Stimulated activated naive CD8-positive, alpha-beta T cell treated with anti-CD3 and anti-CD28 coated beads, Interleukin-15, Interleukin-2, amounts not matched to agents 100 ng/mL and 50 ng/mL, for 24 hours (primary cell): ENCODE results near the gene ABCB9.

Source experiments
- H3K27ac Mint-ChIP-seq: one replicate; pipeline ENCODE4 v1.8.0; 2021; ENCODE audit warnings: mild to moderate bottlenecking, mixed read lengths
- H3K27me3 Mint-ChIP-seq: one replicate; pipeline ENCODE4 v1.8.0; 2021; ENCODE audit warnings: mixed read lengths
- H3K36me3 Mint-ChIP-seq: one replicate; pipeline ENCODE4 v1.8.0; 2021; ENCODE audit warnings: low read depth, mixed read lengths
- H3K4me1 Mint-ChIP-seq: one replicate; pipeline ENCODE4 v1.8.0; 2021; ENCODE audit warnings: low read depth, mixed read lengths
- H3K4me3 Mint-ChIP-seq: one replicate; pipeline ENCODE4 v1.8.0; 2021; ENCODE audit warnings: mild to moderate bottlenecking, mixed read lengths
- H3K9me3 Mint-ChIP-seq: one replicate; pipeline ENCODE4 v1.8.0; 2021; ENCODE audit warnings: mixed read lengths

Gene ABCB9

DNA sequence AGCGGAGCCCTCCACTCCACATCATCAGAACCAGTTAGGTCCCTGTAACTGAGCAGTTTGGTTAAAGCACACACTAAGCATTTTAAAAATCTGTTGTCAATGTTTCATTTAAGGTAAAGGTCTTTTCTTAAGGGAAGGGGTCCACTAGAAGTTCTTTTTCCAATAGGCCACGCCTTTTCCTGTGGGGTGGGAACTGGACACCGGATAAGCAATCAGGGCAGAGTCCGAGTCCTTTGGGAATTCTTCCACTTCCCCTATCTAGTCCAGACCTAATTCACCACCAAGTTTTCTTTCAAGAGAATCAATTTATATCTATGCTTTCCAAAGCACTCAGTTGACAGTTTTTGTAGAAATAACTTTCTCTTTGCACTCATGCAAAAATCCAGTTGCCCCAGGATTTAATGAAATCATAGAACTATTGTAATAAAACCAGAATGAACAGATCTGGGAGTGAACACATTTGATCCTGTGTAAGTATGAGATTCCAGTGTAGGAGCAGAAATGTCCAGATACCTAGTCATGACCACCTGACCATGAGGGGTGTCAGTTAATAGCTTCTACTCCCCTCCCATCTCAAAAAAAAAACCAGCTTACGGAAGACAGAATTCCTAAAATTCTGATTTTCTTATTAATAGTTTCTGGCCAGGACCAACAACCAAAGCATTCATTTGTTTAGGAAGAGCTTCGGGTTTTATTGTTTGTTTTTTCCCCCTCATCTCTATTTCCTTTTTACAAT, 82.0 kb downstream of the ABCB9 start:
- Mint-ChIP-seq H3K27me3 (no peaks in the 10 kb centered on the region), H3K4me1 (peaks cover 96% of the 10 kb centered on the region), H3K27ac (peak overlapping the region; percentile 9), H3K36me3 (peaks cover 15% of the 10 kb centered on the region), H3K9me3 (no peaks in the 10 kb centered on the region), H3K4me3 (peak overlapping the region; percentile 2)

GRCh38 chr12:122882908-122883558, 83.2 kb downstream of the ABCB9 start:
- no peaks in the 10 kb centered on the region for H3K9me3 Mint-ChIP-seq
- peaks cover 15% of the 10 kb centered on the region for H3K36me3 Mint-ChIP-seq
- no peaks in the 10 kb centered on the region for H3K27me3 Mint-ChIP-seq
- peak overlapping the region; percentile 32 for H3K4me3 Mint-ChIP-seq
- peaks cover 96% of the 10 kb centered on the region for H3K4me1 Mint-ChIP-seq
- H3K27ac Mint-ChIP-seq: peak overlapping the region; percentile 32

- Mint-ChIP-seq H3K4me3 (no peak overlapping the region), H3K9me3 (no peaks in the 10 kb centered on the region), H3K36me3 (peaks cover 20% of the 10 kb centered on the region), H3K27me3 (peaks cover 4% of the 10 kb centered on the region), H3K27ac (no peak overlapping the region), H3K4me1 (peaks cover 96% of the 10 kb centered on the region)
Observed at GRCh38 chr12:122880668-122881067, 85.6 kb downstream of the ABCB9 start.

GRCh38 chr12:122880155-122880667, 86.1 kb downstream of the ABCB9 start:
- Mint-ChIP-seq H3K27me3 (peaks cover 4% of the 10 kb centered on the region), H3K4me3 (no peak overlapping the region), H3K36me3 (peaks cover 20% of the 10 kb centered on the region), H3K9me3 (no peaks in the 10 kb centered on the region), H3K4me1 (peaks cover 99% of the 10 kb centered on the region), H3K27ac (no peak overlapping the region)
